ENCODE results near the gene RAVER1. TPM values are rescaled to one million over a fixed set of nuclear protein-coding genes. Genes with fewer than 3 reads are reported as not detected.
A peak's percentile ranks its signal among the peaks of the same experiment; 100 is the strongest.

RAVER1 gene
- total and polyA plus RNA-seq, 2 donors (not counting 1 experiment from before 2014, with no cell fraction given): 21.0 to 62.7 TPM

- ATAC-seq (ENCODE audit: low read depth): peak; percentile 43
- Histone ChIP-seq H4K20me1 (ENCODE audit: control insufficient read depth, insufficient read depth, low read length, poor library complexity, severe bottlenecking) (no peaks in the 10 kb centered on the region), H3K4me2 (replicated peaks; ENCODE audit: low read depth, low read length, poor library complexity, severe bottlenecking) (peak overlapping the region; percentile 84), H3K4me1 (ENCODE audit: control insufficient read depth in 2 of 2, insufficient read depth in 2 of 2, low read length in 2 of 2) (peaks cover 13 to 35% of the 10 kb centered on the region in 2 donors), H3K79me2 (ENCODE audit: control insufficient read depth, insufficient read depth, low read length) (peaks cover 3% of the 10 kb centered on the region), H3K27ac (ENCODE audit: low read length in 2 of 2) (peak overlapping the region; percentile 90 to 97), H3K9me3 (ENCODE audit: control extremely low read depth in 1 of 3, control insufficient read depth in 2 of 3, insufficient read depth in 1 of 3, low read length in 2 of 3) (no peaks in the 10 kb centered on the region), H3K36me3 (replicated peaks in 1 of 2; ENCODE audit: control extremely low read depth in 1 of 2, control insufficient read depth in 1 of 2, extremely low read depth in 1 of 2, insufficient read depth in 2 of 2, low read length in 1 of 2) (no peaks in the 10 kb centered on the region), H3K9ac (ENCODE audit: low read length) (peak overlapping the region; percentile 74), H3K4me3 (ENCODE audit: control extremely low read depth in 1 of 5, extremely low read depth in 1 of 5, insufficient read depth in 1 of 5, low read depth in 2 of 5, low read length in 4 of 5) (peak overlapping the region; percentile 1 to 72 (median 56)), H3K27me3 (replicated peaks in 1 of 4; ENCODE audit: control extremely low read depth in 1 of 4, control insufficient read depth in 3 of 4, insufficient read depth in 4 of 4, low read length in 3 of 4) (no peaks in the 10 kb centered on the region), H2AFZ (ENCODE audit: insufficient read depth, low read depth, low read length, poor library complexity, severe bottlenecking) (no peak overlapping the region)
- DNase-seq: peak; percentile 91
- Mint-ChIP-seq H3K27me3 (no peaks in the 10 kb centered on the region), H3K4me1 (peaks cover 32% of the 10 kb centered on the region), H3K9me3 (ENCODE audit: insufficient read depth) (no peaks in the 10 kb centered on the region), H3K27ac (peak overlapping the region; percentile 94), H3K4me3 (peak overlapping the region; percentile 88)
- WGBS (ENCODE audit: insufficient coverage): 2% methylated on average over 59 of the region's 59 CpGs
- POLR2A ChIA-PET: interaction anchor here (0.9 to 3.5 kb wide), 11 partner anchors 11 to 375 kb away, joined by 3 to 32 read pairs (median 6); partner anchors contain the start of genes ICAM4, ICAM5, RAVER1 and TYK2
- CTCF ChIA-PET: interaction anchor here (0.6 to 9.2 kb wide), 32 partner anchors 9 to 372 kb away, joined by 3 to 570 read pairs (median 5); partner anchors contain the start of genes CDC37, ICAM4, ICAM5 and KRI1
- intact Hi-C loops (cut with micrococcal nuclease): loop anchor here (1.0 to 5.0 kb wide), 8 partner anchors 17 to 337 kb away; partner anchors contain the start of genes FDX2, ICAM4, RAVER1 and TYK2
- TF ChIP-seq CTCF (IDR thresholded peaks at IDR 0.05) (peak; percentile 93), EZH2 (IDR thresholded peaks at IDR 0.05; ENCODE audit: borderline replicate concordance, insufficient read depth, low read depth, low read length, poor library complexity, severe bottlenecking) (no peak)
Measured at GRCh38 chr19:10269333-10270179, 63.8 kb downstream of the RAVER1 start.
